Urinary bladder (tissue), 4 donors: Measurements from ENCODE around the gene FARP2. TPM values are rescaled to one million over a fixed set of nuclear protein-coding genes. Genes with fewer than 3 reads are reported as not detected.

ENCODE experiments used
- DNase-seq: peaks from one replicate; pipeline ENCODE4 v3.0.0-alpha.2; 2015; ENCODE audit errors: extremely low spot score
- H3K27ac ChIP-seq: one replicate; pipeline ENCODE4 v1.5.1; 2013; ENCODE audit warnings: low read depth, mild to moderate bottlenecking, moderate library complexity
- H3K36me3 ChIP-seq: one replicate; pipeline ENCODE4 v1.6.1; 2013; ENCODE audit warnings: mild to moderate bottlenecking, moderate library complexity; ENCODE audit not compliant: insufficient read depth
- H3K4me1 ChIP-seq: one replicate; pipeline ENCODE4 v1.6.1; 2013; ENCODE audit warnings: mild to moderate bottlenecking, moderate library complexity; ENCODE audit not compliant: insufficient read depth
- H3K4me3 ChIP-seq: one replicate; pipeline ENCODE4 v1.5.1; 2013; ENCODE audit warnings: low read depth, low read length
- WGBS: extraction: QIAGEN DNeasy Blood & Tissue Kit; methylation state at CpG from one replicate; pipeline ENCODE4 v1.1.7; 2013; 5-methylcytosine and 5-hydroxymethylcytosine counted together
- polyA plus RNA-seq: library from polyadenylated mRNA; stranded (reverse); fragments of 200-250 nt; gene quantifications from one replicate; pipeline ENCODE4 v1.2.3, GENCODE V29; 2013
- total RNA-seq: library from RNA; depleted of rRNA; stranded (reverse); fragments of >200 nt; gene quantifications from one replicate; pipeline ENCODE4 v1.2.3, GENCODE V29; 2014
- donor health status: healthy with polysubstance abuse.
- donor health status: healthy.

The FARP2 gene
- total and polyA plus RNA-seq, 2 donors = 16.2 to 51.7 TPM

GRCh38 chr2:241473399-241473798 lies 117.3 kb downstream of the FARP2 start:
- DNase-seq = no peak
- Histone ChIP-seq H3K36me3 (peaks cover 2% of the 10 kb centered on the region), H3K4me1 (no peaks in the 10 kb centered on the region), H3K4me3 (no peak overlapping the region), H3K27ac (no peak overlapping the region)
- 93% methylated on average over 3 of the region's 3 CpGs for WGBS

- WGBS = 91% methylated on average over 3 of the region's 3 CpGs
- DNase-seq = no peak
- Histone ChIP-seq H3K4me1 (no peaks in the 10 kb centered on the region), H3K27ac (no peak overlapping the region), H3K4me3 (no peak overlapping the region), H3K36me3 (peaks cover 2% of the 10 kb centered on the region)
These were observed 119.2 kb downstream of the FARP2 start for GRCh38 chr2:241475267-241475666.

GRCh38 chr2:241478166-241478565 lies 122.1 kb downstream of the FARP2 start:
- H3K4me1 ChIP-seq = no peaks in the 10 kb centered on the region
- WGBS = 89% methylated on average over 8 of the region's 8 CpGs

GRCh38 chr2:241479026-241479898 lies 123.2 kb downstream of the FARP2 start:
- 89% methylated on average over 18 of the region's 18 CpGs for WGBS

More at GRCh38 chr2:241478166-241478565, 122.1 kb downstream of the FARP2 start:
- Histone ChIP-seq H3K36me3 (peaks cover 2% of the 10 kb centered on the region), H3K27ac (no peak overlapping the region), H3K4me3 (no peak overlapping the region)
- DNase-seq = no peak

GRCh38 chr2:241481687-241482086 lies 125.6 kb downstream of the FARP2 start:
- WGBS = 100% methylated on average over 1 of the region's 1 CpG
- peaks cover 2% of the 10 kb centered on the region for H3K36me3 ChIP-seq

More at GRCh38 chr2:241479026-241479898, 123.2 kb downstream of the FARP2 start:
- H3K27ac ChIP-seq = no peak overlapping the region
- no peak overlapping the region for H3K4me3 ChIP-seq
- H3K36me3 ChIP-seq = peaks cover 2% of the 10 kb centered on the region
- no peaks in the 10 kb centered on the region for H3K4me1 ChIP-seq
- no peak for DNase-seq

GRCh38 chr2:241482126-241482955 lies 126.3 kb downstream of the FARP2 start:
- H3K36me3 ChIP-seq = peaks cover 2% of the 10 kb centered on the region
- 82% methylated on average over 20 of the region's 20 CpGs for WGBS
- no peak for DNase-seq
- no peaks in the 10 kb centered on the region for H3K4me1 ChIP-seq
- no peak overlapping the region for H3K4me3 ChIP-seq
- no peak overlapping the region for H3K27ac ChIP-seq

More at GRCh38 chr2:241481687-241482086, 125.6 kb downstream of the FARP2 start:
- DNase-seq = no peak
- Histone ChIP-seq H3K27ac (no peak overlapping the region), H3K4me1 (no peaks in the 10 kb centered on the region), H3K4me3 (no peak overlapping the region)

GRCh38 chr2:241483305-241483704 lies 127.2 kb downstream of the FARP2 start:
- H3K4me3 ChIP-seq = no peak overlapping the region
- H3K36me3 ChIP-seq = no peaks in the 10 kb centered on the region
- WGBS = 91% methylated on average over 9 of the region's 9 CpGs
- H3K27ac ChIP-seq = no peak overlapping the region
- H3K4me1 ChIP-seq = no peaks in the 10 kb centered on the region
- DNase-seq = no peak

GRCh38 chr2:241485172-241485911 lies 129.3 kb downstream of the FARP2 start:
- WGBS = 89% methylated on average over 1 of the region's 1 CpG
- no peak overlapping the region for H3K27ac ChIP-seq
- no peaks in the 10 kb centered on the region for H3K4me1 ChIP-seq
- DNase-seq = no peak
- no peaks in the 10 kb centered on the region for H3K36me3 ChIP-seq
- no peak overlapping the region for H3K4me3 ChIP-seq

GRCh38 chr2:241489088-241489487 lies 133.0 kb downstream of the FARP2 start:
- WGBS = 87% methylated on average over 3 of the region's 3 CpGs
- H3K36me3 ChIP-seq = no peaks in the 10 kb centered on the region

GRCh38 chr2:241489733-241490680 lies 133.9 kb downstream of the FARP2 start:
- 82% methylated on average over 15 of the region's 15 CpGs for WGBS
- Histone ChIP-seq H3K4me1 (no peaks in the 10 kb centered on the region), H3K4me3 (no peak overlapping the region), H3K36me3 (no peaks in the 10 kb centered on the region), H3K27ac (no peak overlapping the region)
- DNase-seq = no peak

More at GRCh38 chr2:241489088-241489487, 133.0 kb downstream of the FARP2 start:
- no peaks in the 10 kb centered on the region for H3K4me1 ChIP-seq
- H3K27ac ChIP-seq = no peak overlapping the region
- no peak overlapping the region for H3K4me3 ChIP-seq
- DNase-seq = no peak

- Histone ChIP-seq H3K36me3 (no peaks in the 10 kb centered on the region), H3K27ac (no peak overlapping the region), H3K4me3 (no peak overlapping the region), H3K4me1 (no peaks in the 10 kb centered on the region)
- DNase-seq = no peak
- 80% methylated on average over 16 of the region's 16 CpGs for WGBS
These were observed 134.9 kb downstream of the FARP2 start for GRCh38 chr2:241490825-241491506.

- no peak for DNase-seq
- Histone ChIP-seq H3K4me1 (no peaks in the 10 kb centered on the region), H3K36me3 (no peaks in the 10 kb centered on the region), H3K4me3 (no peak overlapping the region), H3K27ac (no peak overlapping the region)
- 76% methylated on average over 15 of the region's 15 CpGs for WGBS
These were observed 135.6 kb downstream of the FARP2 start for GRCh38 chr2:241491549-241492173.
